Gastrocnemius medialis (tissue), 4 donors: Measurements from ENCODE around the gene SLC6A4. TPM values are rescaled to one million over a fixed set of nuclear protein-coding genes. Genes with fewer than 3 reads are reported as not detected.

Experiments
- ATAC-seq, 2 donors: fragments of 150-250 bp; one replicate each; pipeline ENCODE4 v1.9.1; 2016
- DNase-seq, 2 donors: peaks; one replicate each; pipeline ENCODE4 v3.0.0-alpha.2; 2019
- H3K27ac ChIP-seq, 4 donors: fragments of 200-600 bp; sonication (generic); 1 replicate in 1 of 4; 2 replicates in 3 of 4; pipeline ENCODE4 v1.5.1; 2016 to 2018; ENCODE audit warnings: mild to moderate bottlenecking in 2 of 4, moderate library complexity in 1 of 4
- H3K27me3 ChIP-seq, 3 donors: fragments of 200-600 bp; sonication (generic) in 2 of 3; 1 replicate in 1 of 3; 2 replicates in 2 of 3; pipeline versions ENCODE4 v1.5.1 to v1.6.0; 2016 to 2019; ENCODE audit warnings: mild to moderate bottlenecking in 1 of 3, moderate library complexity in 1 of 3
- H3K36me3 ChIP-seq, 2 donors: fragments of 200-600 bp; sonication (generic) in 1 of 2; one replicate each; pipeline ENCODE4 v1.5.1; 2017 to 2018
- H3K4me1 ChIP-seq, 2 donors: fragments of 200-600 bp; sonication (generic) in 1 of 2; one replicate each; pipeline ENCODE4 v1.5.1; 2016 to 2017; ENCODE audit warnings: mild to moderate bottlenecking in 2 of 2
- H3K4me3 ChIP-seq, 4 donors: fragments of 200-600 bp; sonication (generic) in 3 of 4; 1 replicate in 1 of 4; 2 replicates in 3 of 4; pipeline ENCODE4 v1.5.1; 2016 to 2019; ENCODE audit warnings: mild to moderate bottlenecking in 2 of 4
- H3K9me3 ChIP-seq, 3 donors: fragments of 200-600 bp; sonication (generic) in 2 of 3; 1 replicate in 1 of 3; 2 replicates in 2 of 3; pipeline ENCODE4 v1.5.1; 2016 to 2019
- POLR2A ChIP-seq, 2 donors: fragments of 450-650 bp; IDR thresholded peaks; one replicate each; pipeline ENCODE4 v1.6.1; 2017; ENCODE audit warnings: antibody characterized with exemption in 2 of 2, mild to moderate bottlenecking in 2 of 2, moderate library complexity in 2 of 2
- in situ Hi-C, 4 donors: fragments of 200-750 bp; cut with MboI; loops; one replicate each; pipeline versions ENCODE4 v1.15.0 to v1.8.0; 2017; ENCODE audit warnings: low sequenced_read_pairs in 4 of 4
- intact Hi-C: fragments of 100-400 bp; cut with DNase I; formaldehyde crosslinking; loops from one replicate; pipeline ENCODE4 v1.15.1; 2023; ENCODE audit warnings: low total_unique reads
- total RNA-seq, 4 donors: library from RNA; depleted of rRNA; stranded (reverse); fragments of >200 nt; gene quantifications; one replicate each; pipeline versions ENCODE4 v1.1.0 to v1.2.3, GENCODE V29; 2016
- TF ChIP-seq, protein P1 (sequence below), 5 experiments: fragments of 450-650 bp in 3 of 5; fragments of 200-600 bp in 2 of 5; sonication (generic) in 2 of 5; IDR thresholded peaks in 4 of 5; conservative IDR thresholded peaks in 1 of 5; 1 replicate in 4 of 5; 2 replicates in 1 of 5; pipeline ENCODE4 v1.5.1; 2016 to 2019; ENCODE audit warnings: antibody characterized with exemption in 5 of 5, mild to moderate bottlenecking in 3 of 5, moderate library complexity in 3 of 5

SLC6A4 gene
- total RNA-seq, 4 donors from 2014 or later, result 0.35 to 0.46 TPM; not detected in 2

DNA sequence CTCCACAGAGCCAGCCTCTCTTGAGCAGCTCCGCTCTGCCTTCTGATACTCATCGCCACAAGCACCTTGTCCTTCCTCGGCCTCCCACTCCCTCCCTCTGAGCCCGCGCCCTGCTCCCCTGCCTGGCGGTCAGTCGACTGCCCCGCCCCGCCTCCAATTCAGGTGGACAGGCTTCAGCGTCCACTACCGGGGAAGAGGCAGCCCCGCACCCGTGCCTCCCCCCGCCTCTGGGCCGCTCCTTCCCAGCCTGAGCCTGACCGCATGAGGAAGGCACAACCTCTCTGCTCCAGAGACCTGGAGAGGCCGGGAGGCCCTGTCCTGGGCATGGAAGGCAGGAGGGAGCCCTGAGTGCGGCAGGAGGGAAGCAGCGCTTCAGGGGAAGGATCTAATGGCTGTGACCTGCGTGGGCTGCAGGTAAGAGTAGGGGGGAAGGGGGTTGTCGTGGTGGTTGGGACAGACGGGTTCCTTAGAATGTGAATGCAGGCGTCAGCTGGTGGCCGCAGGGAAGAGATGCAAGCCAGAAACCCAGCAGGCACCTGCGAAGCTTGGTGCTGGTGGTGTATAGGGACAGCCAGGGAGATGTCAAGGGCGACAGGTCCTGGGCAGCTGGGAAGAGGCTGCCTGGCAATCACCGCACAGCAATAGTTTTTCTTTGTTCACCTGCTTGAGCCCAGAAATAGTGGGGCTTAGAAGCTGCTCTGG, 3.0 kb upstream of the SLC6A4 start:
- peaks cover 14% of the 10 kb centered on the region in 2 donors for H3K4me1 ChIP-seq
- DNase-seq, result no peak
- in situ Hi-C loops (no loop called here), intact Hi-C loops (loop anchor here (10.0 kb wide), 1 partner anchor 134 kb away; no protein-coding TSS in a partner anchor)
- H3K27me3 ChIP-seq, result peaks cover 45 to 55% (median 47%) of the 10 kb centered on the region in 3 donors
- H3K4me3 ChIP-seq, result no peak overlapping the region
- H3K9me3 ChIP-seq, result no peaks in the 10 kb centered on the region
- H3K27ac ChIP-seq, result no peak overlapping the region
- TF ChIP-seq POLR2A (IDR thresholded peaks at IDR 0.05), result no peak
- TF ChIP-seq, protein P1, sequence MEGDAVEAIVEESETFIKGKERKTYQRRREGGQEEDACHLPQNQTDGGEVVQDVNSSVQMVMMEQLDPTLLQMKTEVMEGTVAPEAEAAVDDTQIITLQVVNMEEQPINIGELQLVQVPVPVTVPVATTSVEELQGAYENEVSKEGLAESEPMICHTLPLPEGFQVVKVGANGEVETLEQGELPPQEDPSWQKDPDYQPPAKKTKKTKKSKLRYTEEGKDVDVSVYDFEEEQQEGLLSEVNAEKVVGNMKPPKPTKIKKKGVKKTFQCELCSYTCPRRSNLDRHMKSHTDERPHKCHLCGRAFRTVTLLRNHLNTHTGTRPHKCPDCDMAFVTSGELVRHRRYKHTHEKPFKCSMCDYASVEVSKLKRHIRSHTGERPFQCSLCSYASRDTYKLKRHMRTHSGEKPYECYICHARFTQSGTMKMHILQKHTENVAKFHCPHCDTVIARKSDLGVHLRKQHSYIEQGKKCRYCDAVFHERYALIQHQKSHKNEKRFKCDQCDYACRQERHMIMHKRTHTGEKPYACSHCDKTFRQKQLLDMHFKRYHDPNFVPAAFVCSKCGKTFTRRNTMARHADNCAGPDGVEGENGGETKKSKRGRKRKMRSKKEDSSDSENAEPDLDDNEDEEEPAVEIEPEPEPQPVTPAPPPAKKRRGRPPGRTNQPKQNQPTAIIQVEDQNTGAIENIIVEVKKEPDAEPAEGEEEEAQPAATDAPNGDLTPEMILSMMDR (IDR thresholded peaks at IDR 0.05 in 4 of 5, conservative IDR thresholded peaks at IDR 0.05 in 1 of 5), result no peak
- ATAC-seq, result no peak
- H3K36me3 ChIP-seq, result no peaks in the 10 kb centered on the region

DNA sequence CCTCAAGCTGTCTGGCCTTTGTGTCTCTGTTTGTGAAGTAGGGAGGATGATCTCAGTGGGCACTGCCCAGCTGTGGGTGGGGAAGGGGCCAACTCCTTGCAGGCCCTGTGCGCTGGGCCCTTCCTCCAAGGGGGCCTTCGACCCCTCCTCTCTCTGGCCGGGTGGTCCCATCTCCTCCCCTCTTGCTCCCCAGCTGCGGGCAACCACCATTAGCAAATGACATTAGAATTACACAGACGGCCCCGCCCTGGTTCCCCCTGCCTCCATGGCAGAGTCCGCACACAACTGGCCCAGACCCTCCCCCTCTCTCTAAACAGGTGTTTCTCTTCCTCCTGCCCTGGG, 2.5 kb upstream of the SLC6A4 start:
- in situ Hi-C loops, result no loop called here
- DNase-seq, result no peak

DNA sequence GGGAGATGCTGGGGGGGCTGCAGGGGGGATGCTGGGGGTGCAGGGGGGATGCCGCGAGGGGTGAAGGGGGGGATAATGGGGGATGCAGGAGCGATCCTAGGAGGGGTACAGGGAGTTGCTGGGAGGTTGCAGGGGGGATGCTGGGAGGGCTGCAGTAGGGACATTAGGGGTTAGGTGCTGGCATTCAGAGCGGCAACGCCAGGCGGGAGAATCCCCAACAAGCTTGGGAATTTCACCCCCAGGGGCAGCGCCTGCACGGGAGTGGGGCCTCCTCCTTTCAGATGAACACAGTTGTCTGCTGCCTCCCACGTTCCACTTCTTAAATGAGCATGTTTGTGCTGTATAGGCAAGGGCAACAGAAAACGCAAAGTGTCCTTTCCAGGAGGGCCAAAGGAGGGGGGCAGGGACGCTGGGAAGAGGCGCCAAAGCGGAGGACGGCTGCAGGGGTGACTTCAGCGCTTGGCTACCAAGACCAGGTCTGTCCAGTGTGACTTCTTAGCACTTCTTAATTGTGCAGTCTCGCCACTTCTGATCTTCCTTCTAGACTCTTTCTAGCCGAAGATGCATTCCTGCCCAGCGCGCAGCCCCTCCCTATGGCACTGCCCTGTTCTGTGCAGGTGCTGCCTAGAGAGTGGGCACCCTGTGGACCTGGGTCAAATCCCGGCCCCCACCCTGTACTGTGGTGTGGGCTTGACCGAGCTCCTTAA, 2.0 kb upstream of the SLC6A4 start:
- Histone ChIP-seq H3K27me3 (peaks cover 47 to 55% (median 48%) of the 10 kb centered on the region in 3 donors), H3K4me3 (no peak overlapping the region), H3K27ac (no peak overlapping the region), H3K4me1 (peaks cover 14% of the 10 kb centered on the region in 2 donors), H3K9me3 (no peaks in the 10 kb centered on the region), H3K36me3 (no peaks in the 10 kb centered on the region)
- intact Hi-C loops, result loop anchor here (10.0 kb wide), 1 partner anchor 133 kb away; no protein-coding TSS in a partner anchor
- in situ Hi-C loops, result no loop called here
- DNase-seq (no peak), ATAC-seq (no peak)
- TF ChIP-seq, protein P1 (IDR thresholded peaks at IDR 0.05 in 4 of 5, conservative IDR thresholded peaks at IDR 0.05 in 1 of 5), result no peak
- no peak for TF ChIP-seq POLR2A (IDR thresholded peaks at IDR 0.05)

More for the DNA sequence above, 2.5 kb upstream of the SLC6A4 start:
- Histone ChIP-seq H3K4me3 (no peak overlapping the region), H3K27ac (no peak overlapping the region), H3K27me3 (peaks cover 47 to 55% (median 47%) of the 10 kb centered on the region in 3 donors), H3K36me3 (no peaks in the 10 kb centered on the region), H3K4me1 (peaks cover 14% of the 10 kb centered on the region in 2 donors), H3K9me3 (no peaks in the 10 kb centered on the region)
- intact Hi-C loops, result loop anchor here (10.0 kb wide), 1 partner anchor 133 kb away; no protein-coding TSS in a partner anchor
- no peak for TF ChIP-seq POLR2A (IDR thresholded peaks at IDR 0.05)
- TF ChIP-seq, protein P1 (IDR thresholded peaks at IDR 0.05 in 4 of 5, conservative IDR thresholded peaks at IDR 0.05 in 1 of 5), result no peak
- no peak for ATAC-seq

DNA sequence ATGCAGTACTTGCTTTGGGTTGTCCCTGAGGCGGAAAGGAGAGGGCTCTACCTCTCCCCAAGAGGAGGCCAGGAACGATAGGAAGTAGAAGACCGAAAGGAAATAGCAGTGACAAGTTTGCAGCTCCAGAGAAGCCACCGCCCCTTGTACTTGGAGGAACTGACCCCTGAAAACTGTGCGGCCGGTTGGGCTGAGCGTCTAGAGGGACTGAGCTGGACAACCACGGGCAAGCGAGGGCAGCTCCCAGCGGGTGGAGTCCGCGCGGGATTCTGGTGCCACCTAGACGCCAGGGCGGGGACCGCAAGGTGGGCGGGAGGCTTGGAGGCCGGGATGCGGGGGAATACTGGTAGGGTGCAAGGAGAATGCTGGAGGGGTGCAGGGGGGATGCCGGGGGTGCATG, 1.3 kb upstream of the SLC6A4 start:
- TF ChIP-seq, protein P1 (IDR thresholded peaks at IDR 0.05 in 4 of 5, conservative IDR thresholded peaks at IDR 0.05 in 1 of 5), result peak in 2 of 5 experiments; percentile 21 to 36
- no peak for TF ChIP-seq POLR2A (IDR thresholded peaks at IDR 0.05)
- Histone ChIP-seq H3K4me1 (peaks cover 14% of the 10 kb centered on the region in 2 donors), H3K9me3 (no peaks in the 10 kb centered on the region), H3K27me3 (peaks cover 47 to 55% (median 48%) of the 10 kb centered on the region in 3 donors), H3K36me3 (no peaks in the 10 kb centered on the region), H3K27ac (no peak overlapping the region), H3K4me3 (peak overlapping the region in 1 of 4 donors; percentile 52)
- in situ Hi-C loops (no loop called here), intact Hi-C loops (loop anchor here (10.0 kb wide), 1 partner anchor 132 kb away; no protein-coding TSS in a partner anchor)
- DNase-seq, result no peak
- no peak for ATAC-seq
